AG08395 (cell line): Measurements from ENCODE around the gene WNT5B.
"Not testable (repeated sequence)": the region's sequence is repeated elsewhere in the genome, so short reads cannot be mapped to it uniquely, and the experiment has no call there.

Experiments
- DNase-seq: peaks from one replicate; pipeline ENCODE4 v3.0.0; 2012; ENCODE audit warnings: mixed read lengths, low spot score

The WNT5B gene

GRCh38 chr12:1598757-1599156 lies 30.3 kb upstream of the WNT5B start:
- DNase-seq: no peak

GRCh38 chr12:1602706-1603105 lies 26.3 kb upstream of the WNT5B start:
- DNase-seq: not testable (repeated sequence)

- no peak for DNase-seq
Observed at GRCh38 chr12:1603269-1603993, 25.6 kb upstream of the WNT5B start.

- no peak for DNase-seq
Observed at GRCh38 chr12:1604464-1604863, 24.6 kb upstream of the WNT5B start.

- peak; percentile 67 for DNase-seq
Observed at GRCh38 chr12:1605129-1606020, 23.7 kb upstream of the WNT5B start.

- peak; percentile 73 for DNase-seq
Observed at GRCh38 chr12:1606021-1606622, 22.9 kb upstream of the WNT5B start.

- no peak for DNase-seq
Observed at GRCh38 chr12:1607940-1608712, 20.9 kb upstream of the WNT5B start.

GRCh38 chr12:1608713-1609119 lies 20.3 kb upstream of the WNT5B start:
- DNase-seq: no peak

- DNase-seq: no peak
Observed at GRCh38 chr12:1610072-1610643, 18.9 kb upstream of the WNT5B start.

- peak; percentile 87 for DNase-seq
Observed at GRCh38 chr12:1611803-1612572, 17.0 kb upstream of the WNT5B start.

- DNase-seq: no peak
Observed at GRCh38 chr12:1613860-1614259, 15.2 kb upstream of the WNT5B start.

- no peak for DNase-seq
Observed at GRCh38 chr12:1614360-1614759, 14.7 kb upstream of the WNT5B start.

- DNase-seq: no peak
Observed at GRCh38 chr12:1616233-1617066, 12.6 kb upstream of the WNT5B start.

- no peak for DNase-seq
Observed at GRCh38 chr12:1618489-1618888, 10.5 kb upstream of the WNT5B start.

GRCh38 chr12:1619159-1619558 lies 9.9 kb upstream of the WNT5B start:
- DNase-seq: no peak

- DNase-seq: no peak
Observed at GRCh38 chr12:1619587-1619986, 9.4 kb upstream of the WNT5B start.

GRCh38 chr12:1620092-1620491 lies 8.9 kb upstream of the WNT5B start:
- no peak for DNase-seq

GRCh38 chr12:1622406-1622805 lies 6.6 kb upstream of the WNT5B start:
- no peak for DNase-seq

GRCh38 chr12:1629338-1630132 lies 504 bp downstream of the WNT5B start:
- no peak for DNase-seq
